ENCODE measurements around the gene PPP1R2.
"Not testable (repeated sequence)": the region's sequence is repeated elsewhere in the genome, so short reads cannot be mapped to it uniquely, and the experiment has no call there.

The PPP1R2 gene

GRCh38 chr3:195542698-195543499 is at the start of gene PPP1R2:
Gene PPP1R2 (minus strand): TSS chr3:195543325. CDS start chr3:195543025, 300 bp downstream.
- DNase-seq = peak; percentile 90

GRCh38 chr3:195591852-195592251 is 48.7 kb upstream of the PPP1R2 start:
- no peak for DNase-seq

- no peak for DNase-seq
Measured at GRCh38 chr3:195591220-195591619, 48.1 kb upstream of the PPP1R2 start.

DNA sequence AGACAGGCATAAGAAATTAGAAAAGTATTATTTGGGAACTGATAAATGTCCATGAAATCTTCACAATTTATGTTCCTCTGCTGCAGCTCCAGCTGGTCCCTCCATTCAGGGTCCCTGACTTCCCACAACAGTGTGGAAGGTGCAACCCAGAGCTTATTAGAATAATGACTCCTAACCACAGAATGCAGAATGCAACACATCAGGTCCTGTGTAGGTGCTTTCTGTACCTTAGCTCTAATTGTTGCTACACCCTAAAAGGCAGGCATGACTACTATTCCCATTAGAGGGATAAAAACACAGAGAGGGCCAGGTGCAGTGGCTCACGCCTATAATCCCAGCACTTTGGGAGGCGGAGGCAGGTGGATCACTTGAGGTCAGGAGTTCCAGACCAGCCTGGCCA is 47.3 kb upstream of the PPP1R2 start:
- not testable (repeated sequence) for DNase-seq

GRCh38 chr3:195589796-195590195 is 46.7 kb upstream of the PPP1R2 start:
- not testable (repeated sequence) for DNase-seq

DNA sequence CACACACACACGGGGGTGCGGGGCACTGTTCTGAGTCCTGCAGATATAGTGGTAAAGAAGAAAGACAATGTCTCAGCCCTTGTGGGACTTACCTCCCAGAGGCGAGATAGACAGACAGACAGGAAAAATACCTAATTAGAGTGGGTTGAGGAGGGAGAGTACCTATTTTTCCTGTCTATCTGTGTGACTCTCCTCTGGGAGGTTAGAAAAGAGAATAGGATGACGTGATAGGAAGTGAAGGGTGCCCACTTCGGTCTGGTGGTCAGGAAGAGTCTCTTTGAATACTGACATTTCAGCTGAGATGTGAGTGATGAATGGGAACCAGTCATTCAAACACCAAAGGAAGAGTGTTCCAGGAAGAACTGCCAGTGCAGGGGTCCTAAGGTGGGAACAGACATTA is 44.7 kb upstream of the PPP1R2 start:
- DNase-seq = no peak

GRCh38 chr3:195587406-195587805 is 44.3 kb upstream of the PPP1R2 start:
- no peak for DNase-seq

- DNase-seq = no peak
Measured at GRCh38 chr3:195584543-195584870, 41.4 kb upstream of the PPP1R2 start.

DNA sequence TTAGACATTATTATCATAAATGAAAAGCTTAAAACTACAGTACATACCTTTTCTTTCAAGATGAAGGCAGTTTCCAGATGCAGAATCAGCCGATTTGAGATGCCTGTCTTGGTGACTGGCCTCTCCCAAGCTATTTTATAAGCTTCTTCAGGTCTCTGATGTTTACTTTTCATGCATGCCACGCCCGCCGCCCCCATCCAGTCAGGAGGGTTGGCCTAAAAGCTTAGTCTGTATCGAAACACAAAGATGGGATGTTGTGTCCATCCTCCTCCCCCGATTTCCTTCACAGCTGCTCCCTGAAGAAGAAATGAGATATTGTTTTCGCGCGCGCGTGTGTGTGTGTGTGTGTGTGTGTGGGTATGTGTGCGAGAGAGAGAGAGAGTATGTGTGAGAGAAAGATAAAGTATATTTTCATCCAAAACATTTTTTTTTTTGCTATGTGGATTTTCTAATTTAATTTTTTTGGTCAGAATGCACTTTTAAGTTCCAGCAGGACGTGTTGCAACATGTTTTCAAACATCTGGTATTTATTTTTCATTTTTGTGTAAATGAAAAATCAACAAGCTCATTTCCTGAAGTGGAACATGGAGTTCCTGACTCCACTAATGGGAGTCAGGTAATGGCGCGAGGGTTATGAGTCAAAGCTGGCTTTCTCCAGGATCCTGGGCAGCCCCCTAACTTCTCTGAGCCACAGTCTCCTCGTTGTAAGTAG is 40.9 kb upstream of the PPP1R2 start, which contains the start of gene APOD:
APOD (minus strand) TSS at position 110 of the 712 bp plus-strand sequence. CDS start 4,479 bp downstream, outside the sequence.
- no peak for DNase-seq

DNA sequence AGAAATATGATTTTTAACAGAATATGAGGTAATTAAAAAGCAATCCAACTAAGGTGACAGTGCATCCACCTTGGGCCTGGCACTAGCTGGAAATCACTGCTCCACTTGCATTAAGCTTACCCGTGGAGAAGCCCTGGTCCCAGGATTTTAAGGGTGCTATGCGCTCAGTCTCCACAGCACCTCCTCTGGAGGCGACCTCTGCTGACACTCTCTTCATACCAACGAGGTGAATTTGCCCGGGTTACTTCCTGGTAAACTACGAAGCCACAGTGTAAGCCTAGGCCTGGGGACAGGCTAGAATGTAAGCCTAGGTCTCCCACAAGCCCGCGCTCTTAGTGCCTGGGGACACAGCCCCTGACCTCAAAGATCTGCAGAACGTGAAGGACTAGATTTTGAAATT is 39.8 kb upstream of the PPP1R2 start:
- DNase-seq = no peak

- no peak for DNase-seq
Measured at GRCh38 chr3:195580744-195581443, 37.8 kb upstream of the PPP1R2 start.

DNA sequence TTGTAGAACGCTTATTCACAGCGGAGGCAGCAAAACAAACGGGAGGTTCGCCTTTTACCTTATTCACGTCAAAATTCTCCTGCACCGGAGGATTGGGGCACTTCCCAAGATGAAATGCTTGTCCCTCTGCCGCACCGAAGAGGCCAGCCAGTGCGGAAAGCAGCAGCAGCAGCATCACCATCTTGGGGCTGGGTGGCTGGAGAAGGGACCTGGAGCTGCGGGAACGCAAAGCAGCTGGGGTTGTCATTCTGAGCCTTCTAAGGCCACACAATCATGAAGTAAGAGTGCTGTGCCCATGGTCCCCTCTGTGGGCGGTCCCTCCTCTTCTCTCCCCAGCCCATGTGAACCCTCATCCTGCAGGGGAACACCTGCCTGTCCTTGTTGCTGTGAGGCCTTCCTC is 36.2 kb upstream of the PPP1R2 start:
- no peak for DNase-seq

DNA sequence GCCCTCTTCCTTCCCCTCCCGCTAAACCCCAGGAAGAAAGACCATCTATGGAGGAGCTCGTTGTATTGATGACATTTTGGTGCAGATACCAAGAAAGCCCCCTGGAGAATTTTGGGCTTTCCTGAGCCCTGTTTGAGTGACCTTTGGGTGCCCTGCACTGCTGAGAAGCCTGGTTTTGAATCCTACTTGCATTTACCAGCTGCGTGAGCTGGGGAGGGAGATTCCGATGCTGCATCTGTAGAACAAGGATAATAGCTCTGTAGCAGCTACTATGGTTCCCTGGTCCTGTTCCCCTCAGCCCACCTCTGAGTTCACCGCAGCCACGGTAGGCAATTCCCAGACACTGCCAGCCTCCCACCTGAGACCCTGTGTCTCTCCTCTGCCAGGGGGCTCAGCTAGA is 35.4 kb upstream of the PPP1R2 start:
- DNase-seq = no peak

- no peak for DNase-seq
Measured at GRCh38 chr3:195577645-195578177, 34.6 kb upstream of the PPP1R2 start.

DNA sequence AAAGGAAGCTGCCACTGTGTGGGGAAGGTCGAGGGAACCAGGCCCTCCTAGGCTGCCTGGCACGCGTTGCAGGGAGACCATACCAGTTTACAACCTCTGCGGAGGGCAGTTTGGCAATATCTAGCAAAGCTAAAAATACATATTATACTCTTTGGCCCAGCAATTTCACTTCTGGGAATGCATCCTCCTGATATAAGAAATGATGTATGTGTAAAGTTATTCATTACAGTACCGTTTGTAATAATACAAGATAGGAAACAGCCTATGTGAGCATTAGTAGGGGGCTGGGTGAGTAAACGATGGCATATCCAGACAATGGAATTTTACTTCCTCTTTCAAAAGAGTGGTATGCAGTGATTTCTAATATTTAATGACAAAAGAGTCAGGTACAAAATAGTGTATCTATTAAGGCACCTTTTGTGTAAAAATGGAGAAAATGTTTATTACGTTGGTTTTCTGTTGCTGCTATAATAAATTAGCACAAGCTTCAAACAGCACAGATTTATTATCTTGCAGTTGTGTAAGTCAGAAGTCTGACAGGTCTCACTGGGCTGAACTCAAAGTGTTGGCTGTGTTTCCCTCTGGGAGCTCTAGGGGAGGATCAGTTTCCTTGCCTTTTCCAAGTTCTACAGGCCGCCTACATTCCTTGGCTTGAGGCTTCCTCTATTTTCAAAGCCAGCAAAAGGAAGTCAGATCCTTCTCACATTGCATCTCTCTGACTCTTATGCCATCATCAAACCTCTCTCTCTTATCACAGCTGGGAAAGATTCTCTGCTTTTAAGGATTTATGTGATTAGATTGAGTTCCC is 31.6 kb upstream of the PPP1R2 start:
- no peak for DNase-seq

- no peak for DNase-seq
Measured at GRCh38 chr3:195573611-195574496, 30.7 kb upstream of the PPP1R2 start.

GRCh38 chr3:195571361-195571760 is 28.2 kb upstream of the PPP1R2 start:
- DNase-seq = no peak

GRCh38 chr3:195570912-195571311 is 27.8 kb upstream of the PPP1R2 start:
- DNase-seq = no peak

- no peak for DNase-seq
Measured at GRCh38 chr3:195570344-195570743, 27.2 kb upstream of the PPP1R2 start.

GRCh38 chr3:195568630-195569029 is 25.5 kb upstream of the PPP1R2 start:
- no peak for DNase-seq

- DNase-seq = no peak
Measured at GRCh38 chr3:195566797-195567196, 23.7 kb upstream of the PPP1R2 start.

Data from CD4-positive, alpha-beta T cell treated with Interleukin-10 for 1 hour (primary cell).